ENCODE measurements around the gene EDIL3. TPM values are rescaled to one million over a fixed set of nuclear protein-coding genes. Genes with fewer than 3 reads are reported as not detected.
"Not testable (repeated sequence)": the region's sequence is repeated elsewhere in the genome, so short reads cannot be mapped to it uniquely, and the experiment has no call there.

The EDIL3 gene
- total RNA-seq, 1 experiment from 2014 or later: not detected

DNA sequence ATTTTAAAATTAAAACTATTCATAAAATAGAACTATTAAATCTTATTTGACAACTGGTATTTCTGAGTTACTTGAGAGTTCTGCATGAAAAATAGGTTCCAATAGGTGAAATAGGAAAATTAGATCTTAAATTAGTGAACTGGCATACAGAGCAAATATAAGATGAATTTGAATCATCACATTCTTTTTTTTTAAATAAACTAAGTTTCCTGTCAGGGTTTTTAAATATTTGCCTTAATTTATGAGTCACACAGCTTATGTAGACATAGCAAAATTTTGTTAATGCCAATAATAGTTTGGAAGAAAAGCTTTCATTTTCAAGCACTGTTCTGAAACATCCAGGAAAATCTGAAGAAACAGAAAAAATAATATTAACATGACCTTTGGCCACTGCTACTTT is 352.4 kb downstream of the EDIL3 start:
- TF ChIP-seq, protein P1, sequence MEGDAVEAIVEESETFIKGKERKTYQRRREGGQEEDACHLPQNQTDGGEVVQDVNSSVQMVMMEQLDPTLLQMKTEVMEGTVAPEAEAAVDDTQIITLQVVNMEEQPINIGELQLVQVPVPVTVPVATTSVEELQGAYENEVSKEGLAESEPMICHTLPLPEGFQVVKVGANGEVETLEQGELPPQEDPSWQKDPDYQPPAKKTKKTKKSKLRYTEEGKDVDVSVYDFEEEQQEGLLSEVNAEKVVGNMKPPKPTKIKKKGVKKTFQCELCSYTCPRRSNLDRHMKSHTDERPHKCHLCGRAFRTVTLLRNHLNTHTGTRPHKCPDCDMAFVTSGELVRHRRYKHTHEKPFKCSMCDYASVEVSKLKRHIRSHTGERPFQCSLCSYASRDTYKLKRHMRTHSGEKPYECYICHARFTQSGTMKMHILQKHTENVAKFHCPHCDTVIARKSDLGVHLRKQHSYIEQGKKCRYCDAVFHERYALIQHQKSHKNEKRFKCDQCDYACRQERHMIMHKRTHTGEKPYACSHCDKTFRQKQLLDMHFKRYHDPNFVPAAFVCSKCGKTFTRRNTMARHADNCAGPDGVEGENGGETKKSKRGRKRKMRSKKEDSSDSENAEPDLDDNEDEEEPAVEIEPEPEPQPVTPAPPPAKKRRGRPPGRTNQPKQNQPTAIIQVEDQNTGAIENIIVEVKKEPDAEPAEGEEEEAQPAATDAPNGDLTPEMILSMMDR (IDR thresholded peaks at IDR 0.05; ENCODE audit: unreplicated experiment): no peak
- BruUV-seq (replicated peaks): no TSS peak
- ChIA-PET POLR2A (no interaction called here), CTCF (interaction anchor here (0.6 kb wide), 1 partner anchor 105 kb away, joined by 5 read pairs; no protein-coding TSS in a partner anchor)
- Mint-ChIP-seq H3K9me3 (ENCODE audit: unreplicated experiment) (no peaks in the 10 kb centered on the region), H3K27me3 (ENCODE audit: insufficient read depth, unreplicated experiment) (peaks cover 29% of the 10 kb centered on the region), H3K4me3 (ENCODE audit: unreplicated experiment) (no peak overlapping the region), H3K4me1 (ENCODE audit: insufficient read depth, unreplicated experiment) (no peaks in the 10 kb centered on the region), H3K36me3 (ENCODE audit: insufficient read depth, unreplicated experiment) (no peaks in the 10 kb centered on the region), H3K27ac (ENCODE audit: low read depth, unreplicated experiment) (no peak overlapping the region)
- intact Hi-C loops (cut with micrococcal nuclease): no loop called here
- DNase-seq (ENCODE audit: unreplicated experiment): no peak

DNA sequence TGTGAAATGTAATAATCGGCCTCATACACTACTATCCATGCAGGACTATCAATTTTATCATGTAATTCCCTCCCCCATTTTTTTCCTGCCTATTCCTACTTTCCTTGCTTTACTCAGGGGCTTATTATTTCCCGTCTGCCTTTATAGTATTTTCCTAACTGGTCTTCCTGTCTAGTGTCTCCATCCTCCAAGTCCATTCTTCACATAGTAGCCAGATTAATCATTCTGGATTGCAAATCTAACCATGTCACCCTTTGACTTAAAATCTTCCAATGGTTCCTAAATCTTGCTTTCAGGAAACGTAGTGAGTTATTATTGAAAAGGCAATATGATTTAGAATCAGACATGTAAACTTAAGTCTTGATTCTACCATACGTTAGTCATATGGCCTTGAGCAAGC is 356.6 kb downstream of the EDIL3 start:
- TF ChIP-seq, protein P1 (IDR thresholded peaks at IDR 0.05; ENCODE audit: unreplicated experiment): no peak
- Mint-ChIP-seq H3K9me3 (ENCODE audit: unreplicated experiment) (no peaks in the 10 kb centered on the region), H3K4me1 (ENCODE audit: insufficient read depth, unreplicated experiment) (no peaks in the 10 kb centered on the region), H3K36me3 (ENCODE audit: insufficient read depth, unreplicated experiment) (no peaks in the 10 kb centered on the region), H3K4me3 (ENCODE audit: unreplicated experiment) (no peak overlapping the region), H3K27me3 (ENCODE audit: insufficient read depth, unreplicated experiment) (peaks cover 15% of the 10 kb centered on the region), H3K27ac (ENCODE audit: low read depth, unreplicated experiment) (no peak overlapping the region)
- no peak for DNase-seq (ENCODE audit: unreplicated experiment)
- POLR2A ChIA-PET: no interaction called here
- intact Hi-C loops (cut with micrococcal nuclease): no loop called here
- BruUV-seq (replicated peaks): no TSS peak
- CTCF ChIA-PET: no interaction called here

DNA sequence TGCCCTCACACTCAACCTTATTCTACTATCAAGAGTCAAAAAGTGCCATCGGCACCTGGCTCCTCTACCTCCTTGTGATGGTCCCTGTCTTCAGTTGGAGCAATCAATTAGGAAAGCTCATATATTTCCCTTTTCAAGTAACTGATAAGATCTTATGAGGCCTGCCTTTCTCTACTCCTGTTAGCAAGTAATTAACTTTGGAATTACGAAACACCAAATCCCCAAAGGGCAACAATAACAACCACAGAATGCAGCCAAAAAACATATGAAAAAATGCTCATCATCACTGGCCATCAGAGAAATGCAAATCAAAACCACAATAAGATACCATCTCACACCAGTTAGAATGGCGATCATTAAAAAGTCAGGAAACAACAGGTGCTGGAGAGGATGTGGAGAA is 366.2 kb downstream of the EDIL3 start:
- H3K4me1 Mint-ChIP-seq (ENCODE audit: insufficient read depth, unreplicated experiment); DNase-seq (ENCODE audit: unreplicated experiment); BruUV-seq (replicated peaks); H3K27ac Mint-ChIP-seq (ENCODE audit: low read depth, unreplicated experiment); H3K36me3 Mint-ChIP-seq (ENCODE audit: insufficient read depth, unreplicated experiment); intact Hi-C loops (cut with micrococcal nuclease); H3K9me3 Mint-ChIP-seq (ENCODE audit: unreplicated experiment); POLR2A ChIA-PET; H3K4me3 Mint-ChIP-seq (ENCODE audit: unreplicated experiment): not testable (repeated sequence)
- peaks cover 33% of the 10 kb centered on the region for H3K27me3 Mint-ChIP-seq (ENCODE audit: insufficient read depth, unreplicated experiment)
- CTCF ChIA-PET: interaction anchor here (0.7 kb wide), 1 partner anchor 91 kb away, joined by 3 read pairs; no protein-coding TSS in a partner anchor

DNA sequence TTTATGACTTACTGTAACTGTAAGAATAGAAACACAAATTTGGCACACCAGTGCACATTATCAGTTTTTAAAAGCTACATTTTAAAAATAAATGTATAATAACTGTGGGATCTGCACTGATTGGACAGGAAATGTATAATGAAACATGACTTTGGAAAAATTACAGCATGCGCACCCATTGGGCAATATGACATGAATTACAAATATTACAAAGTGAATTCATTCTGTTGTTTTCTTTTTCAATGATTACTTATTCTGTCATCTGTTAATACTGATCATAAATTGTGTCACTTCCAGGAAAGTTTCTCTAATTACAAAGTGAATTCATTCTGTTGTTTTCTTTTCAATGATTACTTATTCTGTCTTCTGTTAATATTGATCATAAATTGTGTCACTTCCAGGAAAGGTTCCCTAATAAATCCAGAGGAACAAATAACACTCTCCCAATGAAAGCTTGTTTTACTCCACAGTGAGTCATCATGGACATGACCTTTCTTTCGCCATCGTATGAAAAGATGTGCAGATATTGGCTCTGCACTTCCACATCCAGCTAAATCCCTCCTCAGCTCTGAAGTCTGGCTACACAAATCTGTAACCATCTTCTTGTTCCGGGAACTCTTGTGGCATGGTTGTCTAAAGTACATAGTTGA is 367.0 kb downstream of the EDIL3 start:
- TF ChIP-seq, protein P1 (IDR thresholded peaks at IDR 0.05; ENCODE audit: unreplicated experiment): no peak
- Mint-ChIP-seq H3K4me3 (ENCODE audit: unreplicated experiment) (no peak overlapping the region), H3K4me1 (ENCODE audit: insufficient read depth, unreplicated experiment) (no peaks in the 10 kb centered on the region), H3K27ac (ENCODE audit: low read depth, unreplicated experiment) (no peak overlapping the region), H3K36me3 (ENCODE audit: insufficient read depth, unreplicated experiment) (no peaks in the 10 kb centered on the region), H3K27me3 (ENCODE audit: insufficient read depth, unreplicated experiment) (peaks cover 33% of the 10 kb centered on the region), H3K9me3 (ENCODE audit: unreplicated experiment) (no peaks in the 10 kb centered on the region)
- BruUV-seq (replicated peaks): no TSS peak
- ChIA-PET CTCF (no interaction called here), POLR2A (no interaction called here)
- no peak for DNase-seq (ENCODE audit: unreplicated experiment)
- intact Hi-C loops (cut with micrococcal nuclease): no loop called here

DNA sequence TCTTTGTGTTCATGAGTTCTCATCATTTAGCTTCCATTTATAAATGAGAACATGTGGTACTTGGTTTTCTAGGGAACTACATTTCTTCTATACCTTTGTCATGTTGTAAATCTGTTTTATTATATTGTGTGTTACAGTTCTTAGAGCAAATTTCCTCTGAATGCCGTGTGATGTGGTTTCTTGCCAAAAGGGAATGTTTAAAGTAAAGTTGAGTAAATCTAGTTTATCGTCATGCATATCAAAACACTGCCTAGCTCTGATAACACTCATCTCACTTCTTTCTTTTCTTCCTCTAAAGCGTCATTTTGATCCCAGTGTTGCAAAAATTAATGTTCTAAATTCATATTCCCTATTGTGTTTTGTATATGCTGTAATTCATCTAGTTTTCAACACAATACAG is 368.6 kb downstream of the EDIL3 start:
- Mint-ChIP-seq H3K9me3 (ENCODE audit: unreplicated experiment) (no peaks in the 10 kb centered on the region), H3K4me1 (ENCODE audit: insufficient read depth, unreplicated experiment) (no peaks in the 10 kb centered on the region), H3K27ac (ENCODE audit: low read depth, unreplicated experiment) (no peak overlapping the region), H3K4me3 (ENCODE audit: unreplicated experiment) (no peak overlapping the region), H3K36me3 (ENCODE audit: insufficient read depth, unreplicated experiment) (no peaks in the 10 kb centered on the region), H3K27me3 (ENCODE audit: insufficient read depth, unreplicated experiment) (peaks cover 40% of the 10 kb centered on the region)
- BruUV-seq (replicated peaks): no TSS peak
- TF ChIP-seq, protein P1 (IDR thresholded peaks at IDR 0.05; ENCODE audit: unreplicated experiment): no peak
- POLR2A ChIA-PET: no interaction called here
- CTCF ChIA-PET: interaction anchor here (0.7 kb wide), 1 partner anchor 29 kb away, joined by 3 read pairs; no protein-coding TSS in a partner anchor
- intact Hi-C loops (cut with micrococcal nuclease): no loop called here
- DNase-seq (ENCODE audit: unreplicated experiment): no peak
